Effector memory CD4-positive, alpha-beta T cell (primary cell): Measurements from ENCODE around the gene LRRTM4.
"Not testable (repeated sequence)": the region's sequence is repeated elsewhere in the genome, so short reads cannot be mapped to it uniquely, and the experiment has no call there.

Experiments
- DNase-seq, 3 donors: peaks; one replicate each; pipeline ENCODE4 v3.0.0-alpha.2; 2020
- H3K27ac ChIP-seq: 2 replicates; pipeline ENCODE4 v1.7.0; 2013; ENCODE audit warnings: mild to moderate bottlenecking, low read length, moderate library complexity; ENCODE audit not compliant: insufficient read depth, poor library complexity, severe bottlenecking
- H3K27me3 ChIP-seq: replicated peaks from 2 replicates; pipeline ENCODE4 v1.7.0; 2013; ENCODE audit warnings: mild to moderate bottlenecking, low read length; ENCODE audit not compliant: insufficient read depth, control insufficient read depth, poor library complexity, severe bottlenecking
- H3K36me3 ChIP-seq: 2 replicates; pipeline ENCODE4 v1.7.0; 2013; ENCODE audit warnings: mild to moderate bottlenecking, low read length, moderate library complexity; ENCODE audit not compliant: control insufficient read depth, insufficient read depth
- H3K4me1 ChIP-seq: 2 replicates; pipeline ENCODE4 v1.7.0; 2013; ENCODE audit warnings: low read length, mild to moderate bottlenecking; ENCODE audit not compliant: control insufficient read depth, insufficient read depth, poor library complexity, severe bottlenecking
- H3K4me3 ChIP-seq: 2 replicates; pipeline ENCODE4 v1.7.0; 2013; ENCODE audit warnings: low read length, low read depth, mild to moderate bottlenecking; ENCODE audit not compliant: insufficient read depth, poor library complexity, severe bottlenecking
- H3K9me3 ChIP-seq: 2 replicates; pipeline ENCODE4 v1.7.0; 2013; ENCODE audit warnings: mild to moderate bottlenecking, low read length, moderate library complexity; ENCODE audit not compliant: control insufficient read depth

Gene LRRTM4

GRCh38 chr2:77105008-77105407 lies 417.2 kb downstream of the LRRTM4 start:
- H3K4me3 ChIP-seq: no peak overlapping the region
- DNase-seq: no peak
- H3K27ac ChIP-seq: no peak overlapping the region
- H3K4me1 ChIP-seq: no peaks in the 10 kb centered on the region
- no peaks in the 10 kb centered on the region for H3K27me3 ChIP-seq
- no peaks in the 10 kb centered on the region for H3K36me3 ChIP-seq
- H3K9me3 ChIP-seq: no peaks in the 10 kb centered on the region

- Histone ChIP-seq H3K27ac (no peak overlapping the region), H3K4me3 (no peak overlapping the region), H3K9me3 (no peaks in the 10 kb centered on the region), H3K36me3 (no peaks in the 10 kb centered on the region), H3K27me3 (no peaks in the 10 kb centered on the region), H3K4me1 (no peaks in the 10 kb centered on the region)
- no peak for DNase-seq
These were observed 417.6 kb downstream of the LRRTM4 start for GRCh38 chr2:77104554-77104953.

GRCh38 chr2:77102927-77103326 lies 419.2 kb downstream of the LRRTM4 start:
- no peaks in the 10 kb centered on the region for H3K27me3 ChIP-seq
- no peaks in the 10 kb centered on the region for H3K36me3 ChIP-seq
- DNase-seq: no peak
- H3K4me3 ChIP-seq: no peak overlapping the region
- no peaks in the 10 kb centered on the region for H3K9me3 ChIP-seq
- no peaks in the 10 kb centered on the region for H3K4me1 ChIP-seq
- no peak overlapping the region for H3K27ac ChIP-seq

GRCh38 chr2:77101796-77102452 lies 420.3 kb downstream of the LRRTM4 start:
- no peaks in the 10 kb centered on the region for H3K27me3 ChIP-seq
- H3K27ac ChIP-seq: no peak overlapping the region
- no peak for DNase-seq
- no peaks in the 10 kb centered on the region for H3K36me3 ChIP-seq
- no peaks in the 10 kb centered on the region for H3K9me3 ChIP-seq
- no peaks in the 10 kb centered on the region for H3K4me1 ChIP-seq
- no peak overlapping the region for H3K4me3 ChIP-seq

- Histone ChIP-seq H3K27ac (no peak overlapping the region), H3K4me3 (no peak overlapping the region), H3K36me3 (no peaks in the 10 kb centered on the region), H3K4me1 (no peaks in the 10 kb centered on the region), H3K9me3 (no peaks in the 10 kb centered on the region), H3K27me3 (no peaks in the 10 kb centered on the region)
- no peak for DNase-seq
These were observed 422.2 kb downstream of the LRRTM4 start for GRCh38 chr2:77099961-77100360.

GRCh38 chr2:77095525-77095924 lies 426.7 kb downstream of the LRRTM4 start:
- H3K4me3 ChIP-seq, H3K27me3 ChIP-seq, DNase-seq, H3K9me3 ChIP-seq, H3K27ac ChIP-seq, H3K4me1 ChIP-seq, H3K36me3 ChIP-seq: not testable (repeated sequence)

- Histone ChIP-seq H3K27ac (no peak overlapping the region), H3K4me1 (no peaks in the 10 kb centered on the region)
- DNase-seq: no peak
These were observed 427.1 kb downstream of the LRRTM4 start for GRCh38 chr2:77095096-77095495.

GRCh38 chr2:77088424-77088823 lies 433.8 kb downstream of the LRRTM4 start:
- H3K27me3 ChIP-seq, H3K9me3 ChIP-seq, H3K4me3 ChIP-seq, H3K36me3 ChIP-seq, H3K27ac ChIP-seq, H3K4me1 ChIP-seq, DNase-seq: not testable (repeated sequence)

More at GRCh38 chr2:77095096-77095495, 427.1 kb downstream of the LRRTM4 start:
- no peak overlapping the region for H3K4me3 ChIP-seq
- H3K36me3 ChIP-seq: no peaks in the 10 kb centered on the region
- H3K27me3 ChIP-seq: no peaks in the 10 kb centered on the region
- H3K9me3 ChIP-seq: no peaks in the 10 kb centered on the region

GRCh38 chr2:77087987-77088414 lies 434.2 kb downstream of the LRRTM4 start:
- H3K4me1 ChIP-seq: no peaks in the 10 kb centered on the region
- no peaks in the 10 kb centered on the region for H3K36me3 ChIP-seq
- no peak for DNase-seq
- no peak overlapping the region for H3K4me3 ChIP-seq
- H3K9me3 ChIP-seq: no peaks in the 10 kb centered on the region
- no peak overlapping the region for H3K27ac ChIP-seq
- H3K27me3 ChIP-seq: no peaks in the 10 kb centered on the region

GRCh38 chr2:77086478-77086877 lies 435.7 kb downstream of the LRRTM4 start:
- Histone ChIP-seq H3K27ac (no peak overlapping the region), H3K36me3 (no peaks in the 10 kb centered on the region), H3K4me3 (no peak overlapping the region), H3K9me3 (no peaks in the 10 kb centered on the region), H3K27me3 (no peaks in the 10 kb centered on the region), H3K4me1 (no peaks in the 10 kb centered on the region)
- DNase-seq: no peak
